Suprapubic skin (tissue), 4 donors: ENCODE results near the gene RAB17.

ENCODE experiments used
- CTCF ChIP-seq, 2 donors: fragments of 200-600 bp in 1 of 2; fragments of 450-650 bp in 1 of 2; sonication (generic) in 1 of 2; IDR thresholded peaks; one replicate each; pipeline ENCODE4 v1.5.1; 2016 to 2019; ENCODE audit warnings: antibody characterized with exemption in 2 of 2, mild to moderate bottlenecking in 1 of 2, moderate library complexity in 1 of 2
- EP300 ChIP-seq: sonication (generic); formaldehyde crosslinking; IDR thresholded peaks from one replicate; pipeline ENCODE4 v1.6.1; 2017; ENCODE audit warnings: antibody characterized with exemption
- POLR2A ChIP-seq, 2 donors: fragments of 450-650 bp; IDR thresholded peaks; one replicate each; pipeline ENCODE4 v1.6.1; 2017; ENCODE audit warnings: antibody characterized with exemption in 2 of 2, mild to moderate bottlenecking in 2 of 2, moderate library complexity in 2 of 2
- POLR2AphosphoS5 ChIP-seq, 3 donors: sonication (generic); formaldehyde crosslinking; IDR thresholded peaks; one replicate each; pipeline ENCODE4 v1.6.1; 2017; ENCODE audit warnings: antibody characterized with exemption in 3 of 3

- TF ChIP-seq CTCF (IDR thresholded peaks at IDR 0.05) (no peak), POLR2A (IDR thresholded peaks at IDR 0.05) (no peak), POLR2AphosphoS5 (IDR thresholded peaks at IDR 0.05) (no peak), EP300 (no peak)
These were observed 39.9 kb upstream of the RAB17 start for GRCh38 chr2:237630216-237631000.
